GM23338 (cell line): ENCODE results near the gene DMRT1.

ENCODE experiments used
- CREB1 ChIP-seq: fragments of 250-450 bp; sonication (Bioruptor Pico); IDR thresholded peaks from 2 replicates; pipeline ENCODE4 v1.5.0; 2020; ENCODE audit warnings: low read depth, mild to moderate bottlenecking, moderate library complexity
- EZH2 ChIP-seq: fragments of 200-600 bp; sonication (generic); IDR thresholded peaks from one replicate; pipeline ENCODE4 v1.8.0; 2017; ENCODE audit warnings: antibody characterized with exemption, mild to moderate bottlenecking, low read depth; ENCODE audit not compliant: unreplicated experiment
- EZH2phosphoT487 ChIP-seq: fragments of 200-600 bp; sonication (generic); IDR thresholded peaks from one replicate; pipeline ENCODE4 v1.8.1; 2018; ENCODE audit warnings: antibody characterized with exemption; ENCODE audit not compliant: unreplicated experiment
- JUNB ChIP-seq: IDR thresholded peaks from one replicate; pipeline ENCODE4 v1.6.1; 2016; ENCODE audit warnings: antibody characterized with exemption; ENCODE audit not compliant: unreplicated experiment
- NANOG ChIP-seq: IDR thresholded peaks from 2 replicates; pipeline ENCODE4 v1.6.1; 2016; ENCODE audit warnings: antibody characterized with exemption, borderline replicate concordance
- POLR2AphosphoS5 ChIP-seq: IDR thresholded peaks from 2 replicates; pipeline ENCODE4 v1.6.1; 2016; ENCODE audit warnings: antibody characterized with exemption, low read depth
- STAT1 ChIP-seq: IDR thresholded peaks from one replicate; pipeline ENCODE4 v1.6.1; 2016; ENCODE audit warnings: antibody characterized with exemption; ENCODE audit not compliant: unreplicated experiment
- ZNF114 ChIP-seq: fragments of 250-450 bp; sonication (Bioruptor Pico); IDR thresholded peaks from 2 replicates; pipeline ENCODE4 v1.5.0; 2020; ENCODE audit warnings: mild to moderate bottlenecking, moderate library complexity
- TF ChIP-seq, protein P1 (sequence below), 2 experiments: fragments of 200-600 bp in 1 of 2; sonication (generic) in 1 of 2; conservative IDR thresholded peaks; 2 replicates each; pipeline versions ENCODE4 v1.5.1 to v1.6.1; 2016 to 2017; ENCODE audit warnings: antibody characterized with exemption in 2 of 2, low read depth in 2 of 2, mild to moderate bottlenecking in 2 of 2, moderate library complexity in 1 of 2
- TF ChIP-seq, protein P2 (sequence below): IDR thresholded peaks from one replicate; pipeline ENCODE4 v1.6.1; 2018; ENCODE audit warnings: antibody characterized with exemption; ENCODE audit not compliant: unreplicated experiment
- TF ChIP-seq, protein P3 (sequence below): IDR thresholded peaks from 2 replicates; pipeline ENCODE4 v1.6.1; 2016; ENCODE audit warnings: antibody characterized with exemption
- TF ChIP-seq, protein P4 (sequence below): fragments of 250-450 bp; sonication (Bioruptor Pico); IDR thresholded peaks from 2 replicates; pipeline ENCODE4 v1.5.0; 2020; ENCODE audit warnings: mild to moderate bottlenecking, moderate library complexity

DNA sequence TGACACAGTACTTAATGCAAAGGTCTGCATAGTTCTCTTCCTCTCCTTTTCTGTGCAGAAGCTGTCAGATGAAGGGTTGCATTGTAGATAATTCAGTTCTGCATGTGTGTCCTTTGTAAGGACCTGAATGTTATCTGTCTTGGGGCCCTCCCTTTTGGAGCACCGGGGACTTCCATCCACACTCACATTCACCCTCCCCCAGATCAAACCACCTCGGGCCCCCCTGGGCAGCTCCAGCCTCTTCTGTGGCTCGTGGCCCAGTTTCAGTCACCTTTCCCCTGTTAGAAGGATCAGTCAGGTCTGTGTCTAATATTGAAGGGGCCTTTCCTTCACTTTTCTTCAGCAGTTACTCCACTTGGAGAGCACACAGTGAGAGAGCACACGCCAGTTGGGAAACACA, 11.0 kb downstream of the DMRT1 start:
- TF ChIP-seq, protein P1, sequence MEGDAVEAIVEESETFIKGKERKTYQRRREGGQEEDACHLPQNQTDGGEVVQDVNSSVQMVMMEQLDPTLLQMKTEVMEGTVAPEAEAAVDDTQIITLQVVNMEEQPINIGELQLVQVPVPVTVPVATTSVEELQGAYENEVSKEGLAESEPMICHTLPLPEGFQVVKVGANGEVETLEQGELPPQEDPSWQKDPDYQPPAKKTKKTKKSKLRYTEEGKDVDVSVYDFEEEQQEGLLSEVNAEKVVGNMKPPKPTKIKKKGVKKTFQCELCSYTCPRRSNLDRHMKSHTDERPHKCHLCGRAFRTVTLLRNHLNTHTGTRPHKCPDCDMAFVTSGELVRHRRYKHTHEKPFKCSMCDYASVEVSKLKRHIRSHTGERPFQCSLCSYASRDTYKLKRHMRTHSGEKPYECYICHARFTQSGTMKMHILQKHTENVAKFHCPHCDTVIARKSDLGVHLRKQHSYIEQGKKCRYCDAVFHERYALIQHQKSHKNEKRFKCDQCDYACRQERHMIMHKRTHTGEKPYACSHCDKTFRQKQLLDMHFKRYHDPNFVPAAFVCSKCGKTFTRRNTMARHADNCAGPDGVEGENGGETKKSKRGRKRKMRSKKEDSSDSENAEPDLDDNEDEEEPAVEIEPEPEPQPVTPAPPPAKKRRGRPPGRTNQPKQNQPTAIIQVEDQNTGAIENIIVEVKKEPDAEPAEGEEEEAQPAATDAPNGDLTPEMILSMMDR (conservative IDR thresholded peaks at IDR 0.05; ENCODE audit: low read depth in 2 of 2) = no peak
- TF ChIP-seq EZH2 (no peak), POLR2AphosphoS5 (no peak), CREB1 (CRISPR knock-in tag) (no peak), JUNB (no peak), EZH2phosphoT487 (no peak), ZNF114 (CRISPR knock-in tag) (no peak), NANOG (no peak), STAT1 (no peak)
- TF ChIP-seq, protein P2, sequence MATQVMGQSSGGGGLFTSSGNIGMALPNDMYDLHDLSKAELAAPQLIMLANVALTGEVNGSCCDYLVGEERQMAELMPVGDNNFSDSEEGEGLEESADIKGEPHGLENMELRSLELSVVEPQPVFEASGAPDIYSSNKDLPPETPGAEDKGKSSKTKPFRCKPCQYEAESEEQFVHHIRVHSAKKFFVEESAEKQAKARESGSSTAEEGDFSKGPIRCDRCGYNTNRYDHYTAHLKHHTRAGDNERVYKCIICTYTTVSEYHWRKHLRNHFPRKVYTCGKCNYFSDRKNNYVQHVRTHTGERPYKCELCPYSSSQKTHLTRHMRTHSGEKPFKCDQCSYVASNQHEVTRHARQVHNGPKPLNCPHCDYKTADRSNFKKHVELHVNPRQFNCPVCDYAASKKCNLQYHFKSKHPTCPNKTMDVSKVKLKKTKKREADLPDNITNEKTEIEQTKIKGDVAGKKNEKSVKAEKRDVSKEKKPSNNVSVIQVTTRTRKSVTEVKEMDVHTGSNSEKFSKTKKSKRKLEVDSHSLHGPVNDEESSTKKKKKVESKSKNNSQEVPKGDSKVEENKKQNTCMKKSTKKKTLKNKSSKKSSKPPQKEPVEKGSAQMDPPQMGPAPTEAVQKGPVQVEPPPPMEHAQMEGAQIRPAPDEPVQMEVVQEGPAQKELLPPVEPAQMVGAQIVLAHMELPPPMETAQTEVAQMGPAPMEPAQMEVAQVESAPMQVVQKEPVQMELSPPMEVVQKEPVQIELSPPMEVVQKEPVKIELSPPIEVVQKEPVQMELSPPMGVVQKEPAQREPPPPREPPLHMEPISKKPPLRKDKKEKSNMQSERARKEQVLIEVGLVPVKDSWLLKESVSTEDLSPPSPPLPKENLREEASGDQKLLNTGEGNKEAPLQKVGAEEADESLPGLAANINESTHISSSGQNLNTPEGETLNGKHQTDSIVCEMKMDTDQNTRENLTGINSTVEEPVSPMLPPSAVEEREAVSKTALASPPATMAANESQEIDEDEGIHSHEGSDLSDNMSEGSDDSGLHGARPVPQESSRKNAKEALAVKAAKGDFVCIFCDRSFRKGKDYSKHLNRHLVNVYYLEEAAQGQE = no peak
- TF ChIP-seq, protein P3, sequence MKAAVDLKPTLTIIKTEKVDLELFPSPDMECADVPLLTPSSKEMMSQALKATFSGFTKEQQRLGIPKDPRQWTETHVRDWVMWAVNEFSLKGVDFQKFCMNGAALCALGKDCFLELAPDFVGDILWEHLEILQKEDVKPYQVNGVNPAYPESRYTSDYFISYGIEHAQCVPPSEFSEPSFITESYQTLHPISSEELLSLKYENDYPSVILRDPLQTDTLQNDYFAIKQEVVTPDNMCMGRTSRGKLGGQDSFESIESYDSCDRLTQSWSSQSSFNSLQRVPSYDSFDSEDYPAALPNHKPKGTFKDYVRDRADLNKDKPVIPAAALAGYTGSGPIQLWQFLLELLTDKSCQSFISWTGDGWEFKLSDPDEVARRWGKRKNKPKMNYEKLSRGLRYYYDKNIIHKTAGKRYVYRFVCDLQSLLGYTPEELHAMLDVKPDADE = no peak
- TF ChIP-seq, protein P4, sequence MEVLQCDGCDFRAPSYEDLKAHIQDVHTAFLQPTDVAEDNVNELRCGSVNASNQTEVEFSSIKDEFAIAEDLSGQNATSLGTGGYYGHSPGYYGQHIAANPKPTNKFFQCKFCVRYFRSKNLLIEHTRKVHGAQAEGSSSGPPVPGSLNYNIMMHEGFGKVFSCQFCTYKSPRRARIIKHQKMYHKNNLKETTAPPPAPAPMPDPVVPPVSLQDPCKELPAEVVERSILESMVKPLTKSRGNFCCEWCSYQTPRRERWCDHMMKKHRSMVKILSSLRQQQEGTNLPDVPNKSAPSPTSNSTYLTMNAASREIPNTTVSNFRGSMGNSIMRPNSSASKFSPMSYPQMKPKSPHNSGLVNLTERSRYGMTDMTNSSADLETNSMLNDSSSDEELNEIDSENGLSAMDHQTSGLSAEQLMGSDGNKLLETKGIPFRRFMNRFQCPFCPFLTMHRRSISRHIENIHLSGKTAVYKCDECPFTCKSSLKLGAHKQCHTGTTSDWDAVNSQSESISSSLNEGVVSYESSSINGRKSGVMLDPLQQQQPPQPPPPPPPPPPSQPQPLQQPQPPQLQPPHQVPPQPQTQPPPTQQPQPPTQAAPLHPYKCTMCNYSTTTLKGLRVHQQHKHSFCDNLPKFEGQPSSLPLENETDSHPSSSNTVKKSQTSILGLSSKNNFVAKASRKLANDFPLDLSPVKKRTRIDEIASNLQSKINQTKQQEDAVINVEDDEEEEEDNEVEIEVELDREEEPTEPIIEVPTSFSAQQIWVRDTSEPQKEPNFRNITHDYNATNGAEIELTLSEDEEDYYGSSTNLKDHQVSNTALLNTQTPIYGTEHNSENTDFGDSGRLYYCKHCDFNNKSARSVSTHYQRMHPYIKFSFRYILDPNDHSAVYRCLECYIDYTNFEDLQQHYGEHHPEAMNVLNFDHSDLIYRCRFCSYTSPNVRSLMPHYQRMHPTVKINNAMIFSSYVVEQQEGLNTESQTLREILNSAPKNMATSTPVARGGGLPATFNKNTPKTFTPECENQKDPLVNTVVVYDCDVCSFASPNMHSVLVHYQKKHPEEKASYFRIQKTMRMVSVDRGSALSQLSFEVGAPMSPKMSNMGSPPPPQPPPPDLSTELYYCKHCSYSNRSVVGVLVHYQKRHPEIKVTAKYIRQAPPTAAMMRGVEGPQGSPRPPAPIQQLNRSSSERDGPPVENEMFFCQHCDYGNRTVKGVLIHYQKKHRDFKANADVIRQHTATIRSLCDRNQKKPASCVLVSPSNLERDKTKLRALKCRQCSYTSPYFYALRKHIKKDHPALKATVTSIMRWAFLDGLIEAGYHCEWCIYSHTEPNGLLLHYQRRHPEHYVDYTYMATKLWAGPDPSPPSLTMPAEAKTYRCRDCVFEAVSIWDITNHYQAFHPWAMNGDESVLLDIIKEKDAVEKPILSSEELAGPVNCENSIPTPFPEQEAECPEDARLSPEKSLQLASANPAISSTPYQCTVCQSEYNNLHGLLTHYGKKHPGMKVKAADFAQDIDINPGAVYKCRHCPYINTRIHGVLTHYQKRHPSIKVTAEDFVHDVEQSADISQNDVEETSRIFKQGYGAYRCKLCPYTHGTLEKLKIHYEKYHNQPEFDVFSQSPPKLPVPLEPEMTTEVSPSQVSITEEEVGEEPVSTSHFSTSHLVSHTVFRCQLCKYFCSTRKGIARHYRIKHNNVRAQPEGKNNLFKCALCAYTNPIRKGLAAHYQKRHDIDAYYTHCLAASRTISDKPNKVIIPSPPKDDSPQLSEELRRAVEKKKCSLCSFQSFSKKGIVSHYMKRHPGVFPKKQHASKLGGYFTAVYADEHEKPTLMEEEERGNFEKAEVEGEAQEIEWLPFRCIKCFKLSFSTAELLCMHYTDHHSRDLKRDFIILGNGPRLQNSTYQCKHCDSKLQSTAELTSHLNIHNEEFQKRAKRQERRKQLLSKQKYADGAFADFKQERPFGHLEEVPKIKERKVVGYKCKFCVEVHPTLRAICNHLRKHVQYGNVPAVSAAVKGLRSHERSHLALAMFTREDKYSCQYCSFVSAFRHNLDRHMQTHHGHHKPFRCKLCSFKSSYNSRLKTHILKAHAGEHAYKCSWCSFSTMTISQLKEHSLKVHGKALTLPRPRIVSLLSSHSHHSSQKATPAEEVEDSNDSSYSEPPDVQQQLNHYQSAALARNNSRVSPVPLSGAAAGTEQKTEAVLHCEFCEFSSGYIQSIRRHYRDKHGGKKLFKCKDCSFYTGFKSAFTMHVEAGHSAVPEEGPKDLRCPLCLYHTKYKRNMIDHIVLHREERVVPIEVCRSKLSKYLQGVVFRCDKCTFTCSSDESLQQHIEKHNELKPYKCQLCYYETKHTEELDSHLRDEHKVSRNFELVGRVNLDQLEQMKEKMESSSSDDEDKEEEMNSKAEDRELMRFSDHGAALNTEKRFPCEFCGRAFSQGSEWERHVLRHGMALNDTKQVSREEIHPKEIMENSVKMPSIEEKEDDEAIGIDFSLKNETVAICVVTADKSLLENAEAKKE (CRISPR knock-in tag) = no peak
